NCI-H2081 treated with DMSO at 0.1 percent for 48 hours (cell line): ENCODE results near the gene G0S2.
"Not testable (repeated sequence)": the region's sequence is repeated elsewhere in the genome, so short reads cannot be mapped to it uniquely, and the experiment has no call there.

ENCODE experiments used
- DNase-seq: peaks from one replicate; lab custom pipeline; 2025; lab: John Stamatoyannopoulos, UW

Gene G0S2

DNA sequence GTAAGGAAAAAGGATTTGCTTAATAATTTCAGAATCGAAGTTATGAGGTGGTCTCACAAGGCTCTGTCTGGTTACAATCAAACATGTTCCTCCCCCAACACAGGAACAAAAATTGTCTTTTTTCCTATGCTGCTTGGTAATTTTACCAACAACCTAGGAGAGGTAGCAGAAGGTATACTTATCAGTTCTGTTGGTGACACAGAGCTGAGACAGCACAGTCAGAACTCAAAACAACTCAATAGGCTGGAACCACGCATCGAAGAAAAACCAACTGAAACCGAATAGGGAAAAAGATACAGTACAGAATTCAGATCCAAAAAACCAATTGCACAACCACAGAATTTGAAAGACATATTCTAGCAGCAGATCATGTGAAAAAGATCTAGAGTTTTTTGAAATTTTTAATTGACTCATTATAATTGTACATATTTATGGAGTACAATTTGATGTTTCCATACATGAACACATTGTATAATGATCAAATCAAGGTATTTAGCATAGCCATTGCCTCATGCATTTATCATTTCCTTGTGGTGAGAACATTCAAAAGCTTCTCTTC lies 3.8 kb downstream of the G0S2 start:
- DNase-seq = no peak

DNA sequence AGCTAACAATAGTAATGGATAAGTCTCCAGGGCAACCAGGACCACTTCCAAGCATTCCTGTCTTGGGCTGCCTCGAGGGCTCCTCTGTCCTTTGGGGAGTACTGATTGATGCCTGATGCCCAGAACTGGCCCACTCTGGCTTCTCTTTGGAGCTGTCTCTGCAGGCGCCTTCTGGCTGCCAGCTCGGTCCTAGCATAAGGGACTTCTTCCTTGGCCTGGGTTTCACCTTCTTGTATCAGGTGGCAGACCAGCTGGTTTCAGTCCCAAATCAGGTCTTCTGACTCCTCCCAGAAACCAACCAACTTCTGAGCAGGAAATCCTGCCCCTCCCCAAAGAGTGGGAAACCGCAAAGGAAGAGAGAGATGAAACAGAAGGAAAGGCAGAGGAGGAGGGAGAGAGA lies 10.6 kb downstream of the G0S2 start:
- DNase-seq = no peak

DNA sequence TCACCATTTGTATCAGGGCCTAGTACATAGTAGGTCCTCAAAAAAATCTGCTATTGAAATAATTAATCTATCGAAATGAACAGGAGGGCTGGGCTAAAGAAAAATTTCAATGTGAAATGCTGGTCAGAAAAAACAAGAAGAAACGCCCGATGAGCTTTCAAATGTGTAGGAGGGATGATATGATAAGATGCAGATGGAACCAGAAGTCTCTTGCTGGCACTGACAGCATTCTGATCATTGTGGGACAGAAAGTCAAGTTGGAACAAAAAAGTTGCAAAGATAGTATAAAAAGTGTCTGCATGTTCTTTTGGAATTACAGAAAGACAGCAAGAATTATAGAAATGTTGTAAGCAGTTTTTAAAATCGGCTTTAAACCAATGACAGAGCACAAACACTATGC lies 11.1 kb downstream of the G0S2 start:
- DNase-seq = no peak

DNA sequence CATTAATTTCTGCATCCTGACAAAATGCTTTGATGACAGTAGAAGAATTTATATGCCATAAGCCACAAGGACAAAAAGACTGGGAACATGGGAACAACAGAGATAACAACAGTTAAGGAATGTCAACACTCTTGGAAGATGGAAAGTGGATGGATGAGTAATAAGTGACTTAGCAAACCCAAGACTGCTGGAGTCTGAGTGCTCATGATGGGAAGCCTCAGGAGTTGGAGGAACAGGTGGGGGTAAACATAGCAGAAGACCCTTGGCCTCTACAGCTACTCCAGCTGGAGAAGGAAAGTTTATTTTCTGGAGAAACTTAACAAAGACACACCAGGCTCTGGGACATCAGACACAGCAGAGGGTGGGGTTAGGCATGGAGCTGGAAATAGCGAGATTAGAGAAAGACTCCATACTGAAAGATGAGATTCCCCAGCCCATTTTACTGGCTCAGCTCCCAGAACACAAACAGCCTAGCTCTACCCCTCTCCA lies 13.6 kb downstream of the G0S2 start:
- DNase-seq = no peak

DNA sequence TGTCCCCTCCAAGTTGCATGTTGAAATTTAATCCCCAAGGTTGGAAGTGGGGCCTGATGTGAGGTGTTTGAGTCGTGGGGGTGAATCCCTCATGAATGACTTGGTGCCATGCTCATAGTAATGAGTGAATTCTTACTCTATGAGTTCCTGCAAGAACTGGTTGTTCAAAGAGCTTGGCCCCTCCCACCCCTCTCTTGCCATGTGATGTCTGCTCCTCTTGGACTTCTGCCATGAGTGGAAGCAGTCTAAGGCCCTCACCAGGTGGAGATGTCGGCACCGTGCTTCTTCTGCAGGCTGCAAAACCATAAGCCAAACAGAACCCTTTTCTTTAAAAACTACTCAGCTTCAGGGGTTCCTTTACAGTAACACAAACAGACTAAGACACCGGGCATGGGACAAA lies 14.3 kb downstream of the G0S2 start:
- DNase-seq = no peak

DNA sequence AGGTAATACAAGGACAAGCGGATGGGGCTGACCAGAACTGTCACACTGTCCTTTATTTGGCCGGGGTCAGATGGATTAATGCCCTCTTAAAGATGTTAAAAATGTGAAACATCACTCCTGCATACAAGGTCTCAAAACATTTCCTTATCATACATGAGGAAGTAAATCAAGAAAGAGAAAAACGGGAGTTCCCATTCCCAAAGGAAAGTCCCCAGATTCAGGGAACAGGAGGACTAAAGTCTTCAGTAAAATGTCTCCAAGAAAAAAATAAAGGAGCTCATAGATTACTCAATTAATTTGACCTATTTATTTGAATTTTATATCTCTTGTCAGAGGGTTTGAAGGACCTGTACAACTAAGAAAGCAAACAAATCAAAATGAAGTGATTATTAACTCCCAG lies 16.0 kb downstream of the G0S2 start:
- no peak for DNase-seq

DNA sequence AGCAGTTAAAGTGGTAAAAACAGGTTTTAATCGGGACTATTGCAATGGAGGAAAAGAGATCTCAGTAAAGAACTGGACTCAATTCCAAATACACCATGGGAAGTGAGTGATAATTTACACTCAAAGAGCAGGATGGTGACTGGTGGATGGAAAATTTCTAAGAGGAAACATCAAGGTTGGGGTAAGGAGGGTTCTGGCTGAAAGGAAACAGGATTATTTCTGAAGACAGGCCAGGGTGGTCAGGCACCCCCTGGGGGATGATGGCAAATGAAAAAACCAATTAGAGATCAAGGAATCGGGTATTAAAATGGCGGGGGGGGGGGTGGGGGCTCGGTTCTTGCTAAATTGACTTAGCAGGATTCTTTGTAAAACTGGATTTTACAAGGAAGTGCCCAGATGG lies 17.1 kb downstream of the G0S2 start:
- no peak for DNase-seq

DNA sequence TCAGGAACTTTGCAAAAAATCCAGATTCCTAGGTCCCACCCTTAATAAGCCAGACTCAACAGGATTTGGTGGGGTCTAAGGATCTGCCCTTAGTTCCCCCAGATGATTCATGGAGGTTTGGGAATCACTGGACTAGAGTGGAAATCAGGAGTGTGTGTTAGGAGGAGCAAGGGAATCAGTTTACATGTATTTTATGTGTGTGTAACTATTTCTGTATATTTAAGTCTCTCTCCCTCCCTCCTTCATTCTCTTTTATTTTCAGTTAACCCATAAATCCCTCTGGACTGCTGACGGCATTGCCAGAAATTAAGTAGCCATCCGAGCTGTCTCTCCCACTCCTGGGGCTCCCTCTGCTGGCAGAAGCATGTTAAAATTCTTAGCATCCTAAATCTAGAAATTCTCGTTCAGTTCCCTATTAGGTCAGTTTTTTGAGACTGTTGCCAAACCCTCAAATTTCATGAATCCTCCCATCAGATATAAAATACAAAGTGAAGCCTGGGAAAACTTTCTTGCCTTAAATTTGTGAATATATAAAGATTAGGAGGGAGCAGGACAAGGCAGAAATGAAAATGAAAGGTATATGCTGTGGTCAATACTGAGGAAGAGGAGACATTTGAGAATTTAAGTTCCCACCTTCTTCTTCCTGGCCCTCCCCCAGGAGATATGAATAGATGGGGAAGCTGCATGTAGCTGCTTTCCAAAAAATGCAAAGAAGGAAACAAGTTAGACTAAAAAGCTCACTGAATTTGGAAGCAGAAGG lies 17.7 kb downstream of the G0S2 start:
- peak; percentile 6 for DNase-seq

DNA sequence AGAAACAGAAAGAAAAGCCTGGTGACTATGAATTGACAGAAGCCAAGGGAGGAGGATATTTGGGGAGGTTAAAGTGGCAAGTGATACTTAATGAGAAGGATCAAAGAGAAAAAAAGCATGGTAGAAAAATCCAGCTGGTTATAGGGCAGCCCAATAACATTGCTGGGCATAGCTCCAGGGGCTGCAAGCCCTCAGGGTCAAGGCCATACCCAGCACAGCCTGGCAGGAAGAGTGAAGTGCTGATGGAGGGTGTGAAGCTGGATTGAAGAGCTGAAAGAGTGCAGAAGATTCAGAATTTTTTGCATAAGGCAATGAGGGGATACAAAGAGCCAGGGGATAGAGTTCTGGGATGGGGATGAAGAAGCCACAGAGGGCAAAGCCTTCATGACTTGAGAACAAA lies 21.5 kb downstream of the G0S2 start:
- no peak for DNase-seq

DNA sequence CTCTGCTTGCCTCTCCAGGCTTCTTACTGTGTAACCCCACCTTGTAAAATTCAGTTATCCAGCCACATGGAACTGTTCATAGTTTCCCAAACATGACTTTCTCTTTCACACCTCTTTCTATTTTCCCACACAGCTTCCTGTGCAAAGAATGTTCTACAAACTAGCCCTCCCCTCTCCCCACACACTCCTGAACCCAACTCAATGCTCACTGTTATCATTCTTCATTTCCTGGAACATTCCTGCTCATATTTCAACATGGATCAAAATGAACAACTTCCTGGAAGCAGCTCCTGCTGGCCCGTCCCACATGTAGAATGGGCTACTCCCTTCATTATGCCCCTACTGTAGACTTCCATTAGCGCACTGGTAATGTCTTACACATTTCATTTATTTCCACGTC lies 21.9 kb downstream of the G0S2 start:
- DNase-seq = no peak

DNA sequence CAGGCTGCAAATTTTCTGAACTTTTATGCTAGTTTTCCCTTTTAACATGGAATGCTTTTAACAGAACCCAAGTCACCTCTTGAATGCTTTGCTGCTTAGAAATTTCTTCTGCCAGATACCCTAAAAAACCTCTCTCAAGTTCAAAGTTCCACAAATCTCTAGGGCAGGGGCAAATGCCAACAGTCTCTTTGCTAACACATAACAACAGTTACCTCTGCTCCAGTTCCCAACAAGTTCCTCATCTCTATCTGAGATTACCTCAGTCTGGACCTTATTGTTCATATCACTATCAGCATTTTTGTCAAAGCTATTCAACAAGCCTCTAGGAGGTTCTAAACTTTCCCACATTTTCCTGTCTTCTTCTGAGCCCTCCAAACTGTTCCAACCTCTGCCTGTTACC lies 25.5 kb downstream of the G0S2 start:
- not testable (repeated sequence) for DNase-seq

DNA sequence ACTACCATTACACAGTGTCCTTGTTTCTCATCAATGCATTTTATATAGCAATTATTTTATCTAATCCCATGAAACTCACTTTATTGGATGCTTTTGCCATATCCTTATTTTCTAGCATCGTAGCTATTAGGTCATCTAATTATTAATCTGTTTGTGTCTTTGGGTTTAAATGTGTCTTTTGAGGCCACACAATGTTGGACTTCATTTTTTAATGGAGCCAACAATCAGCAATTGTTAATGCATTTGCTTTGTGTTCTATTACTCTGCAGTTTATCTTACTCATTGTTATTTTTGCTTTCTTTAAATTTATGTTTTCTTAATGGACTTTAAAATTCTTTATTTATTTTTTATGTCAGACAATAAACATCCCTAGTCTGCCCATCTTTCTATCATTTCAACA lies 27.6 kb downstream of the G0S2 start:
- no peak for DNase-seq

DNA sequence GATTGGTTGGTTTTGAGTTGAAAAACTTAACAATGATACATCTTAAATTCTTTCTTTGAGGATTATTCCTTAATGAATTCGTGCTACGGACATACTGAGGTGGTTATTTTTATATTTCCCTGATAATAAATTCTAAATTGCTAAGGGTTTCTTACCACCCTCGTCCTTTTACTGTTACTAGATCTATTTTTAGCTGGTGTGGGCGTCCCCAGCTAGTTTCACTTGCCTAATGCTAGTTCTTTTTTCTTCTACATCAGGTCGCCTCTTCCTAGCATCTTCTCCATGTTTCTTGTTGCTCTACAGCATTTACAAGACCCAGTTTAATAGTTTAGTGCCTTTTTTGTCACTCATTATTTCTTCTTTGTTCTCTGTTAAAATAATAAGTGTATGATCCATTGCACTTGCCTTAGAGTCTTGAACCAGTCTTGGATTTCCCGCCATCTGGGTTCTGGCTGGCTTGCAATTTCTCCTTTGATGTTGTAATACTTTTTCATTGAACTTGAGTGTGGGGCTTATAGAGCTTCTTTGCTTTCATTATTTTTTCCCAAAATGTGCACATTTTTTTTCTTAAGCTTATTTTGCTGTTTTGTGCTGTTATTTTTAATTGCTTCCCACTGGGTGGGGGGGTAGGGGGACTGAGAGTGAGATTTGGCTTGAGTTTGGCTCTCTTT lies 28.8 kb downstream of the G0S2 start:
- no peak for DNase-seq

DNA sequence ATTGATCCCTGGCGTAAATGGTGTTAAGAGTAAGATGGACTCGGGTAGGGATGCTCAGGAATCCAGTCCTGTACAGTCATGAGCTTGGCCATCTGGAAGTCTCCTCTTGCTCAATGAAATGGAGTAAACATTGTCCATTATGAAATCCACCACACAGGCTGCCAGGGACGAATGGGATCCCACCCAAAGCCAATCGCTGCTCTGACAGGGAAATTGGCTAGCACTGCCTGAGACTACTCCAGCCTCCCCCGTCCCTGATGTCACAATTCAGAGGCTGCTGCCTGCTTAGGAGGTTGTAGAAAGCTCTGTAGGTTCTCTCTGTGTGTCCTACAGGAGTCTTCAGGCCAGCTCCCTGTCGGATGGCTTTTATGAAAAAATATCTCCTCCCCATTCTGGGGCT lies 29.4 kb downstream of the G0S2 start, which contains the start of gene HSD11B1:
HSD11B1 (plus strand) TSS at position 263 of the 400 bp plus-strand sequence; CDS start at position 360, 97 bp downstream.
- DNase-seq = no peak

DNA sequence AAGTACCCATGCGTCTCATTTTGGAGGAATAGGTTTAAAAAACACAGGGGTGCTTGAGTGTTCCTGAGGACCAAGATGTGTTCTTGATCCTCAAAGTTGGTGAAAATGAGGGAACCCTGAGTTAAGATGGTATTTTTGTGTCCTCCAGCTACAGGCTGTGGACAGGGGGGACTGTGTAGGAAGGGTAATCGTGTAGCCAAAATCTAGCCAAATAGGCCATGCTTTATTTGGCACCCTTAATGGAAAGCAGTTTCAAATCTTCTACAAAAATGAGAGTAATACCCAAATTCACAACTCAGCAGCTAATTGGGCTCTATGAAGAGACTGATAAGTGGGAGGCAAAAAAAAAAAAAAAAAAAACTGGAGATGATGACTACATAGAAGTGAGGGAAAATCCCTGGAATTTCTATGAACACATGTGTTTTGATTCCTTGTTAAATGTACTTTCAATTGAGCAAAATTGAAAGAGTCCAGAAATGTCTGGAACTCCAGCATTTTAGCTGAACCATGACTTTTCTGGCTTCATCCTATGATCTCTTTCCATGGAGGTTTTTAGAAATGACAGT lies 29.9 kb downstream of the G0S2 start:
- DNase-seq = no peak

DNA sequence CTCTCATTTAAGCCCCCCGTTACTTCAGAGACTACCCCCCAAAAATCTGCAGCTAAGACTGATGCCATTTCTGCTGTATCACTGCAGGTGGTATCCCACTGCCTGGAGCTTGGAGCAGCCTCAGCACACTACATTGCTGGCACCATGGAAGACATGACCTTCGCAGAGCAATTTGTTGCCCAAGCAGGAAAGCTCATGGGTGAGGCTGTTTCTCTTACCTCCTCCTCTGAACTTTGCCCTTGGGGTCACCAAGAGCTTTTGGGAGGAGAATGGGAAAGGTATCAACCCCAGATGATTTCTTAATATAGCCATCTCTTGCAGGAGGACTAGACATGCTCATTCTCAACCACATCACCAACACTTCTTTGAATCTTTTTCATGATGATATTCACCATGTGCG lies 31.4 kb downstream of the G0S2 start:
- DNase-seq = no peak

DNA sequence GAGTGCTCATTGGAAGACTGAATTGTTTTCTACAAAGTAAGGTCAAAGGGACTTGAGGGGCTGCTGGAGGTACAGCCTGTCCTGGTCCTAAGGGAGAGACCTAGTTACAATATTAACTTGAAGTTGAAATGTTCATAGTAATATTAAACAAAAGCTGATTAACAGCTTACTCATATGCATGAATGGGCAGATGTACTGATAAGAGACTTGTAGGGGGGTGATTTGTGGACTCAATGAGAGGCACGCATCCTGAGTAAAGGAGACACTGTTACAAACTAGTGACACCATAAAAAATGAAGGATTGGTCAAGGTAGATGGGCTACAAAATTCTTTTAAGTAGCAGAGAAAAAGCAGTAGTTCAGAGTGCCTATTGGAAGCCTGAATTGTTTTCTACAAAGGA lies 32.1 kb downstream of the G0S2 start:
- no peak for DNase-seq

DNA sequence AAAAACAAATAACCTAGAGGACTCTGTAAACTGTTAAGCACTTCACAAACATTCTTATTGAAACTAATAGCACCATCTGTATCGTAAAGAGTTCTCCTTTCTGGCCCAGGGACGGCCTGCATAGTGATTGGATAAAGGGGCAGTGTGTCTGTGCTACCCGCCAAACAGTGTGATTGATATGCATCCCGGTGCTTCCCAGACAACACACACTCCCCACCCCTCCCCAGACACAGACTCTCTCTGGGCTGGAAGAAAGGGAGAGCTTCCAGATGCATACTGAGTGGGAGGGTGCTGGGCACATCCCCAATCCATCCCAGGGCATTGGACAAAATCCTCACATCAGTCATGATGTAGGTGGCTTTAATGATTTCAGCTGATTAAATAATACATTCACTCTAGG lies 33.1 kb downstream of the G0S2 start:
- DNase-seq = no peak

DNA sequence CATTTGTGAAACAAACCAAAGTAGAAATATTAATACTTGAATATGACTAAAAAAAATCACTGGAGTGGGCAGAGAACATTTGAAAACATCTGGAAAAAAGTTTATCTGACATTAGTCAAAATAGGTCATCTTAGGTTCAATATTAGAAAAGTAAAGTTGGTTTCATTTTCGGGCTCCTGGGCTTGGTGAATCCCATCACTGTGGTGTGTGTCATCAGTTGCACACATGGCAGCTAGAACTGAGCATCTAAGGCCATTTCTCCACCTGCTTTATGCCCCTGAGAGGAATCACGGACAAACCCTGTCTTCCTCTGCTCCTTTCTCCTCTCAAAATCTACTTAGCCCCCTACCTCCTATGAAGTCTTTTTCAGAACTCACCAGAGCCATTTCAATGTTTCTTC lies 34.9 kb downstream of the G0S2 start:
- DNase-seq = no peak

DNA sequence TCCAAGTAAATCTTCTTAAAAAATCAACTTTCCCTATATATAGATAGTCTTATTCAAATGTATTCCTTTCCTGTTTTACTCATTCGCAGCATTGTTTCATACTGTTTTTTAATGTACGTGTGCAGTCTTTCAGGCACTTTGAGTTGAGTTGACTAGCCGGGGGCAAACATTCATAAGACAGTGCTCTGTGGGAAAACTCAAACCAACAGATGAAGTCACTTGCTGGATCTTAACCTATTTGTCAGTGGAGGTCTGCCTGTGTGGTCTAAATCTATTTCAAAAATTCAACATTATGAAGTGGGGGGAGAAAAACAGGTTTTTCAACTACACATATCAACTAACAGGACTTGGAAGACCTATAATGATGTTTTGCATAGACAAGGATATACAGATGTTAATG lies 35.6 kb downstream of the G0S2 start:
- DNase-seq = no peak

DNA sequence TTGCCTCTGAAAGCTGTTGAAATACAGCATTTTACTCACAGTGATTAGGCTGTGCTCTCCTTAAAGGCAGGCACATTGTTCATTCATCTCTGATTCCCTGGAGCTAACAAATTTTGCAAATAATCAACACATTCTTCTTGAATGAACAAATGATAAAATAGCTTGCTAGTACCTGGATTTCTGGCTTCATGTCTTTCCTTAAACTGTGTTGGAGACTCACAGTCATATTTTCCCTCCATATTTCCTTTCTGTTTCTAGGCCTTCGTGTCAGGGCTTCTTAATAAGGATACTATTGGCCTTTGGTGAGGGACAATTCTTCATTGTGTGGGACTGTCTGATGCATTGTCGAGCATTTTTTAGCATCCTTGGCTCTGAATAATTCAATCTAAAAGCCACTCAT lies 39.1 kb downstream of the G0S2 start:
- no peak for DNase-seq

DNA sequence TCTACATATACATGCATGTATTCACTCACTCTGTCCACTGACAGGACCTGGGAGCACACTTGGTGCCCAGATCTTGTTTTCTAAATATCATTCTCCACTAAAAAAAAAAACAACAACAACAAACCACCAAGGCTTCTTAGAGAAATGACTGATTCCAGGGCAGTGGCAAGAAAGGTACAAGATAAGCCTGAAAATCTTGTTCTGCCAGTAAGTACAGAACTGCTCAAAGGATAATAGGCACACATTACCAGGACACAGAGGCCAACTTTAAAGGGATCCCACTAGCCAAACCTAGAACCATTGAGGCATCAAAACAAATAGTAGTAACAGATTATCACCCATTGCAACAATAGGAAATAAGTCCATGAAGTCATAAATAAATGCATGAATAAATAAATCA lies 40.1 kb downstream of the G0S2 start:
- no peak for DNase-seq

DNA sequence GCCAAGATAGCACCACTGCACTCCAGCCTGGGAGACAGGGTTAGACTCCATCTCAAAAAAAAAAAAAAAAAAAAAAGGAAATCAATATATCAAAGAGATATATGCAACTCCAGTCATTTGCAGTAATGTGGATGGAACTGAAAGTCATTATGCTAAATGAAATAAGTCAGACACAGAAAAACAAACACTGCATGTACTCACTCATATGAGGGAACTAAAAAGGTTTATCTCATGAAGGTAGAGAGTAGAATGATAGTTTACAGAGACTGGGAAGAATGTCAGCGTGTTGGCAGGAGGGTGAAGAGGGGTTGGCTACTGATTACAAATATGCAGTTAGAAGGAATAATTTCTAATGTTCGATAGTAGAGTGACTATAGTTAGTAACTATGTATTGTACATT lies 42.6 kb downstream of the G0S2 start:
- DNase-seq = no peak
